GM23338 (cell line): ENCODE data around the gene RYR3. TPM values are rescaled to one million over a fixed set of nuclear protein-coding genes. Genes with fewer than 3 reads are reported as not detected.

Source experiments
- ATAC-seq: fragments of 200-7000 bp; cut with Tn5 transposase; 3 replicates; pipeline ENCODE4 v1.9.1; 2020
- DNase-seq: peaks from one replicate; pipeline ENCODE4 v3.0.0-alpha.2; 2015; ENCODE audit warnings: low spot score
- H2AFZ ChIP-seq: fragments of 200-600 bp; sonication (generic); 2 replicates; pipeline ENCODE4 v1.8.0; 2016; ENCODE audit warnings: antibody characterized with exemption, mild to moderate bottlenecking, moderate library complexity
- H3F3A ChIP-seq: fragments of 200-600 bp; sonication (generic); replicated peaks from 2 replicates; pipeline ENCODE4 v1.8.0; 2017; ENCODE audit warnings: antibody characterized with exemption, mixed run types, low read depth
- H3K27ac ChIP-seq: fragments of 200-600 bp; sonication (generic); 2 replicates; pipeline ENCODE4 v1.6.1; 2016; ENCODE audit warnings: low read depth
- H3K27me3 ChIP-seq: fragments of 200-600 bp; sonication (generic); 2 replicates; pipeline ENCODE4 v1.8.0; 2016; ENCODE audit warnings: mild to moderate bottlenecking, mixed run types, moderate library complexity; ENCODE audit not compliant: insufficient read depth
- H3K36me3 ChIP-seq: fragments of 200-600 bp; sonication (generic); 2 replicates; pipeline ENCODE4 v1.8.0; 2016; ENCODE audit warnings: mild to moderate bottlenecking; ENCODE audit not compliant: insufficient read depth
- H3K4me1 ChIP-seq: fragments of 200-600 bp; sonication (generic); 2 replicates; pipeline ENCODE4 v1.8.0; 2016; ENCODE audit warnings: mild to moderate bottlenecking, moderate library complexity; ENCODE audit not compliant: insufficient read depth
- H3K4me2 ChIP-seq: fragments of 200-600 bp; sonication (generic); 2 replicates; pipeline ENCODE4 v1.7.1; 2017; ENCODE audit warnings: mixed run types
- H3K4me3 ChIP-seq: fragments of 200-600 bp; sonication (generic); 2 replicates; pipeline ENCODE4 v1.6.1; 2016; ENCODE audit warnings: mixed run types
- H3K79me2 ChIP-seq: fragments of 200-600 bp; sonication (generic); replicated peaks from 2 replicates; pipeline ENCODE4 v1.8.0; 2017; ENCODE audit warnings: mild to moderate bottlenecking; ENCODE audit not compliant: insufficient read depth
- H3K9me2 ChIP-seq: fragments of 200-600 bp; sonication (generic); 2 replicates; pipeline ENCODE4 v1.8.0; 2017; ENCODE audit not compliant: insufficient read depth
- H4K20me1 ChIP-seq: fragments of 200-600 bp; sonication (generic); replicated peaks from 2 replicates; pipeline ENCODE4 v1.8.0; 2017; ENCODE audit warnings: mild to moderate bottlenecking; ENCODE audit not compliant: insufficient read depth
- H3K27ac Mint-ChIP-seq: 2 replicates; pipeline ENCODE4 v1.8.0; 2020; ENCODE audit warnings: inconsistent platforms, mild to moderate bottlenecking, moderate library complexity, mixed read lengths
- H3K27me3 Mint-ChIP-seq: 3 replicates; pipeline ENCODE4 v1.8.0; 2022; ENCODE audit warnings: low read depth, mild to moderate bottlenecking, moderate library complexity, mixed read lengths, inconsistent platforms; ENCODE audit not compliant: insufficient read depth, poor library complexity
- H3K36me3 Mint-ChIP-seq: 3 replicates; pipeline ENCODE4 v1.8.0; 2021; ENCODE audit warnings: low read depth, mild to moderate bottlenecking, inconsistent platforms, moderate library complexity, mixed read lengths
- H3K4me1 Mint-ChIP-seq: 3 replicates; pipeline ENCODE4 v1.8.0; 2020; ENCODE audit warnings: mild to moderate bottlenecking, inconsistent platforms, mixed read lengths
- H3K4me3 Mint-ChIP-seq: 3 replicates; pipeline ENCODE4 v1.8.0; 2021; ENCODE audit warnings: moderate library complexity, mild to moderate bottlenecking, inconsistent platforms, mixed read lengths
- H3K9me3 Mint-ChIP-seq: 3 replicates; pipeline ENCODE4 v1.8.0; 2020; ENCODE audit warnings: moderate library complexity, mild to moderate bottlenecking, inconsistent platforms, mixed read lengths
- CREB1 ChIP-seq: fragments of 250-450 bp; sonication (Bioruptor Pico); IDR thresholded peaks from 2 replicates; pipeline ENCODE4 v1.5.0; 2020; ENCODE audit warnings: low read depth, mild to moderate bottlenecking, moderate library complexity
- ETS1 ChIP-seq: IDR thresholded peaks from 2 replicates; pipeline ENCODE4 v1.6.1; 2016; ENCODE audit warnings: antibody characterized with exemption
- EZH2 ChIP-seq: fragments of 200-600 bp; sonication (generic); IDR thresholded peaks from one replicate; pipeline ENCODE4 v1.8.0; 2017; ENCODE audit warnings: antibody characterized with exemption, mild to moderate bottlenecking, low read depth; ENCODE audit not compliant: unreplicated experiment
- POLR2AphosphoS5 ChIP-seq: IDR thresholded peaks from 2 replicates; pipeline ENCODE4 v1.6.1; 2016; ENCODE audit warnings: antibody characterized with exemption, low read depth
- REST ChIP-seq: IDR thresholded peaks from one replicate; pipeline ENCODE4 v1.6.1; 2018; ENCODE audit warnings: antibody characterized with exemption; ENCODE audit not compliant: unreplicated experiment
- STAT1 ChIP-seq: IDR thresholded peaks from one replicate; pipeline ENCODE4 v1.6.1; 2016; ENCODE audit warnings: antibody characterized with exemption; ENCODE audit not compliant: unreplicated experiment
- ZNF331 ChIP-seq: fragments of 250-450 bp; sonication (Bioruptor Pico); IDR thresholded peaks from 2 replicates; pipeline ENCODE4 v1.5.0; 2020; ENCODE audit warnings: low read depth, mild to moderate bottlenecking, moderate library complexity
- polyA plus RNA-seq: library from polyadenylated mRNA; unstranded; fragments of >200 nt; fragmentation: Nextera tagmentation; extraction: Ambion mirVana; gene quantifications from 2 replicates; pipeline ENCODE4 v1.2.1, GENCODE V29; 2016
- total RNA-seq: library from RNA; depleted of rRNA; stranded (reverse); fragments of >200 nt; shearing (Covaris generic); gene quantifications from 2 replicates; pipeline ENCODE4 v1.2.3, GENCODE V29; 2014

The RYR3 gene
- total and polyA plus RNA-seq, 2 experiments from 2014 or later, result 1.1 to 1.2 TPM

- no peaks in the 10 kb centered on the region for H3K9me3 Mint-ChIP-seq
- peaks cover 22% of the 10 kb centered on the region for H3K4me1 Mint-ChIP-seq
- Histone ChIP-seq H3K4me2 (no peak overlapping the region), H3F3A (no peaks in the 10 kb centered on the region), H3K27ac (no peak overlapping the region), H3K79me2 (no peaks in the 10 kb centered on the region), H3K36me3 (no peaks in the 10 kb centered on the region), H2AFZ (no peak overlapping the region), H3K9me2 (no peaks in the 10 kb centered on the region), H3K27me3 (no peaks in the 10 kb centered on the region), H3K4me1 (peaks cover 17% of the 10 kb centered on the region; the same call in 1 of the 2 replicates), H4K20me1 (no peaks in the 10 kb centered on the region), H3K4me3 (no peak overlapping the region)
- no peak for TF ChIP-seq REST
- H3K4me3 Mint-ChIP-seq, result no peak overlapping the region
- no peaks in the 10 kb centered on the region for H3K27me3 Mint-ChIP-seq
- no peak overlapping the region for H3K27ac Mint-ChIP-seq
- H3K36me3 Mint-ChIP-seq, result no peaks in the 10 kb centered on the region
- no peak for ATAC-seq
- DNase-seq, result no peak
Observed at GRCh38 chr15:33908406-33908805, 597.6 kb downstream of the RYR3 start.

- Histone ChIP-seq H4K20me1 (no peaks in the 10 kb centered on the region), H3K27ac (no peak overlapping the region), H2AFZ (no peak overlapping the region), H3K4me1 (peaks cover 17% of the 10 kb centered on the region; the same call in 1 of the 2 replicates), H3F3A (no peaks in the 10 kb centered on the region), H3K9me2 (peaks cover 8% of the 10 kb centered on the region; the same call in 1 of the 2 replicates), H3K4me2 (no peak overlapping the region), H3K4me3 (no peak overlapping the region), H3K27me3 (no peaks in the 10 kb centered on the region), H3K36me3 (no peaks in the 10 kb centered on the region), H3K79me2 (no peaks in the 10 kb centered on the region)
- Mint-ChIP-seq H3K36me3 (no peaks in the 10 kb centered on the region), H3K9me3 (no peaks in the 10 kb centered on the region), H3K27me3 (no peaks in the 10 kb centered on the region), H3K27ac (no peak overlapping the region), H3K4me3 (no peak overlapping the region), H3K4me1 (peaks cover 29% of the 10 kb centered on the region)
- DNase-seq, result no peak
- ATAC-seq, result no peak
- TF ChIP-seq POLR2AphosphoS5 (no peak), ZNF331 (no peak), REST (no peak), CREB1 (CRISPR knock-in tag) (no peak), ETS1 (no peak), EZH2 (no peak), STAT1 (no peak)
Observed at GRCh38 chr15:33910741-33911140, 600.0 kb downstream of the RYR3 start.
